ENCODE measurements around the gene ZDHHC8. TPM values are rescaled to one million over a fixed set of nuclear protein-coding genes. Genes with fewer than 3 reads are reported as not detected.

The ZDHHC8 gene
- total RNA-seq, 1 donor from 2014 or later = 118 TPM

- no peaks in the 10 kb centered on the region for H3K9me3 Mint-ChIP-seq (ENCODE audit: unreplicated experiment)
- peaks cover 9% of the 10 kb centered on the region for H3K27me3 Mint-ChIP-seq (ENCODE audit: unreplicated experiment)
- H3K27ac Mint-ChIP-seq (ENCODE audit: unreplicated experiment) = peak overlapping the region; percentile 62
- no peak for DNase-seq (ENCODE audit: low spot score)
- peak overlapping the region; percentile 79 for H3K4me3 Mint-ChIP-seq (ENCODE audit: unreplicated experiment)
- H3K4me1 Mint-ChIP-seq (ENCODE audit: unreplicated experiment) = peaks cover 20% of the 10 kb centered on the region
- TF ChIP-seq CTCF (IDR thresholded peaks at IDR 0.05; ENCODE audit: unreplicated experiment) = no peak
- H3K36me3 Mint-ChIP-seq (ENCODE audit: low read depth, unreplicated experiment) = peaks cover 5% of the 10 kb centered on the region
These were observed 16.8 kb upstream of the ZDHHC8 start for GRCh38 chr22:20114506-20115475.

GRCh38 chr22:20115691-20116375, 15.8 kb upstream of the ZDHHC8 start, which contains the start of gene RANBP1:
Gene RANBP1, plus strand, starts transcription at chr22:20116104. Its CDS starts 81 bp downstream, at chr22:20116185.
- Mint-ChIP-seq H3K36me3 (ENCODE audit: low read depth, unreplicated experiment) (peaks cover 5% of the 10 kb centered on the region), H3K27me3 (ENCODE audit: unreplicated experiment) (peaks cover 7% of the 10 kb centered on the region), H3K4me1 (ENCODE audit: unreplicated experiment) (peaks cover 20% of the 10 kb centered on the region), H3K27ac (ENCODE audit: unreplicated experiment) (peak within 1 kb of the TSS; percentile 78), H3K9me3 (ENCODE audit: unreplicated experiment) (no peaks in the 10 kb centered on the region), H3K4me3 (ENCODE audit: unreplicated experiment) (peak within 1 kb of the TSS; percentile 93)
- DNase-seq (ENCODE audit: low spot score) = no peak
- TF ChIP-seq CTCF (IDR thresholded peaks at IDR 0.05; ENCODE audit: unreplicated experiment) = no peak

- no peak for TF ChIP-seq CTCF (IDR thresholded peaks at IDR 0.05; ENCODE audit: unreplicated experiment)
- no peak for DNase-seq (ENCODE audit: low spot score)
- H3K4me3 Mint-ChIP-seq (ENCODE audit: unreplicated experiment) = peak overlapping the region; percentile 93
- H3K36me3 Mint-ChIP-seq (ENCODE audit: low read depth, unreplicated experiment) = peaks cover 6% of the 10 kb centered on the region
- no peaks in the 10 kb centered on the region for H3K9me3 Mint-ChIP-seq (ENCODE audit: unreplicated experiment)
- H3K27ac Mint-ChIP-seq (ENCODE audit: unreplicated experiment) = peak overlapping the region; percentile 78
- peaks cover 20% of the 10 kb centered on the region for H3K4me1 Mint-ChIP-seq (ENCODE audit: unreplicated experiment)
- peaks cover 7% of the 10 kb centered on the region for H3K27me3 Mint-ChIP-seq (ENCODE audit: unreplicated experiment)
These were observed 15.1 kb upstream of the ZDHHC8 start for GRCh38 chr22:20116376-20116950.

- H3K4me1 Mint-ChIP-seq (ENCODE audit: unreplicated experiment) = peaks cover 20% of the 10 kb centered on the region
- peaks cover 12% of the 10 kb centered on the region for H3K36me3 Mint-ChIP-seq (ENCODE audit: low read depth, unreplicated experiment)
- no peak for TF ChIP-seq CTCF (IDR thresholded peaks at IDR 0.05; ENCODE audit: unreplicated experiment)
- peaks cover 5% of the 10 kb centered on the region for H3K27me3 Mint-ChIP-seq (ENCODE audit: unreplicated experiment)
- H3K4me3 Mint-ChIP-seq (ENCODE audit: unreplicated experiment) = peak within 1 kb of the TSS; percentile 94
- DNase-seq (ENCODE audit: low spot score) = peak; percentile 99
- no peaks in the 10 kb centered on the region for H3K9me3 Mint-ChIP-seq (ENCODE audit: unreplicated experiment)
- peak within 1 kb of the TSS; percentile 78 for H3K27ac Mint-ChIP-seq (ENCODE audit: unreplicated experiment)
These were observed 14.5 kb upstream of the ZDHHC8 start, which contains the start of gene TRMT2A for GRCh38 chr22:20116951-20117632. Gene TRMT2A, minus strand, starts transcription at chr22:20117226. Its CDS starts 320 bp downstream, at chr22:20116906.

Data from endothelial cell (in vitro differentiated cells).